ENCODE measurements around the gene CCDC97.

Gene CCDC97

GRCh38 chr19:41298348-41298964, 11.5 kb upstream of the CCDC97 start:
- DNase-seq, result no peak

GRCh38 chr19:41299046-41299754, 10.8 kb upstream of the CCDC97 start:
- no peak for DNase-seq

GRCh38 chr19:41299755-41300089, 10.2 kb upstream of the CCDC97 start:
- DNase-seq, result no peak

GRCh38 chr19:41300555-41300954, 9.4 kb upstream of the CCDC97 start:
- no peak for DNase-seq

- DNase-seq, result peak; percentile 80
Observed at GRCh38 chr19:41302624-41303351, 7.2 kb upstream of the CCDC97 start.

- no peak for DNase-seq
Observed at GRCh38 chr19:41303954-41304353, 6.0 kb upstream of the CCDC97 start.

- no peak for DNase-seq
Observed at GRCh38 chr19:41304706-41305483, 5.1 kb upstream of the CCDC97 start.

- no peak for DNase-seq
Observed at GRCh38 chr19:41305927-41306793, 3.8 kb upstream of the CCDC97 start.

- DNase-seq, result peak; percentile 71
Observed at GRCh38 chr19:41307090-41307875, 2.7 kb upstream of the CCDC97 start.

GRCh38 chr19:41307954-41308449, 2.0 kb upstream of the CCDC97 start:
- no peak for DNase-seq

GRCh38 chr19:41308450-41309179, 1.4 kb upstream of the CCDC97 start:
- DNase-seq, result peak; percentile 95

GRCh38 chr19:41309180-41310032, 566 bp upstream of the CCDC97 start:
- no peak for DNase-seq

- no peak for DNase-seq
Observed at GRCh38 chr19:41311072-41311471, 1.1 kb downstream of the CCDC97 start.

- no peak for DNase-seq
Observed at GRCh38 chr19:41311613-41312012, 1.6 kb downstream of the CCDC97 start.

- DNase-seq, result no peak
Observed at GRCh38 chr19:41316306-41316920, 6.4 kb downstream of the CCDC97 start.

GRCh38 chr19:41318696-41319499, 8.9 kb downstream of the CCDC97 start:
- no peak for DNase-seq

GRCh38 chr19:41319500-41320184, 9.7 kb downstream of the CCDC97 start:
- DNase-seq, result no peak

GRCh38 chr19:41320185-41320518, 10.2 kb downstream of the CCDC97 start:
- no peak for DNase-seq
